Islet precursor cell (in vitro differentiated cells): ENCODE measurements around the gene ZNF561.
A peak's percentile ranks its signal among the peaks of the same experiment; 100 is the strongest.
"Not testable (repeated sequence)": the region's sequence is repeated elsewhere in the genome, so short reads cannot be mapped to it uniquely, and the experiment has no call there.

ENCODE experiments used
- DNase-seq: peaks from one replicate; pipeline ENCODE4 v3.0.0-alpha.2; 2018

ZNF561 gene

DNA sequence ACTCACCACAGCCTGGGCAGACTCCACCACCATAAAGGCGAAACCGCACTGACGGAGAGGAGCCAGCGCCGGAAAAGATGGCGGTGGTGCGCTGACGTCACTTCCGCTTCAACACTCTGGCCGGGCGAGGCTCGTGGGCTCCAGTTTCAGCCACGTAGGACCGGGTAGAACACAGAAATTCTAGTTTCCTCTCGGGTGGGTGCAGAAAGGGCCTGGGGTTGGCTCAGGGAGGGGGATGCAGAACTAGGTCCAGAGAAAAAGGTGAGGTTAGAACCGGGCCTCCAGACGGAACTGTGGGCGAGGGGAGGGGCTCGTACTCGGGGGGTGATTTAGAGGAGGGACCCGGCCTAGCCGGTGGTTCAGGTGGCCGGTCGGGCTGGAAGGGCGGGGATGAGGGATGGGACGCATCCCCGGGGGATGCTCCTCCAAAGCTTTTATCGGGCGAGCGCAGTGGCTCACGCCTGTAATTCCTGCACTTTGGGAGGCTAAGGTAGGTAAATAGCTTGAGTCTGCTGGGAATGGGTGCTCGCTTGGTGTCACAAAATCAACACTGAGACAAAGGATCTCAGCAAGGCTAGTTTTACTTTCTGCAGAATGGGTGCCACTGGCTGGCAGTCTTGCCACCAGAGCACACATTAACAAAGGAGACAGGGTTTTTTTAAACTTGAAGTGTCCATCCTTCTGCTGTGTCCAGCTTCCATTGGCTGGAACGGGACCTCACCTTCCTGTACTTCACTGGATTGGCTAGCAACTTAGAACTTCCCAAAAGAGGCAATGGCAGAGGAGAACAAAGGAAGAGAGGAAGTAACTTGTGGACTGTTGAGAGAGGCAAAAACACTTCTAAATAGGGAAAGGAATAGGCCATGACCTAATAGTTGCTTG, at the start of gene ZNF561:
ZNF561 (minus strand) TSS at position 77 of the 882 bp plus-strand sequence. CDS start 1,776 bp downstream, outside the sequence.
- DNase-seq: peak; percentile 94

DNA sequence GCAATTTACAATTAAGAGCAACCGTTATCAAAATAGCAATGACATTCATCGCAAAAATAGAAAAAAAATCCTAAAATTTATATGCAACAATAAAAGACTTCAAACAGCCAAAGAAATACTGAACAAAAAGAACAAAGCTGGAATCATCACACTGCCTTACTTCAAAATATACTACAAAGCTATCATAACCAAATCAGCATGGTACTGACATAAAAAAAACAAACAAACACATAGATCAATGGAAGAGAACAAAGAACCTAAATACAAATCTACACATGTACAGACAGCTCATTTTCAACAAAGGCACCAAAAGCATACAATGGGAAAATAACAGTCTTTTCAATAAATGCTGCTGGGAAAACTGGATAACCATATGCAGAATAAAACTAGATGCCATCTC, 47.5 kb upstream of the ZNF561 start:
- no peak for DNase-seq

DNA sequence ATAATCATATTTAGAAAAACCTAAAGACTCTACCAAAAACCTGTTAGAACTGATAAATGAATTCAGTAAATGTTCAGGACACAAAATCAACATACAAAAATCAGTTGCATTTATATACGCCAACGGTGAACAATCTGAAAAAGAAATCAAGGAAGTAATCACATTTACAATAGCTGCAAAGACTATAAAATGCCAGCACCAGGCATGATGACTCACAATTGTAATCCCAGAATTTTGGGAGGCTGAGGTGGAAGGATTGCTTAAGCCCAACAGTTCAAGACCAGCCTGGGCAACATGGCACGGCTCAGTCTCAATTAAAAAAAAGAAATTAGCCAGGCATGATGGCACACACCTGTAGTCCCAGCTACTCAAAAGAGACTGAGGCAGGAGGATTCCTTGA, 46.9 kb upstream of the ZNF561 start:
- no peak for DNase-seq

DNA sequence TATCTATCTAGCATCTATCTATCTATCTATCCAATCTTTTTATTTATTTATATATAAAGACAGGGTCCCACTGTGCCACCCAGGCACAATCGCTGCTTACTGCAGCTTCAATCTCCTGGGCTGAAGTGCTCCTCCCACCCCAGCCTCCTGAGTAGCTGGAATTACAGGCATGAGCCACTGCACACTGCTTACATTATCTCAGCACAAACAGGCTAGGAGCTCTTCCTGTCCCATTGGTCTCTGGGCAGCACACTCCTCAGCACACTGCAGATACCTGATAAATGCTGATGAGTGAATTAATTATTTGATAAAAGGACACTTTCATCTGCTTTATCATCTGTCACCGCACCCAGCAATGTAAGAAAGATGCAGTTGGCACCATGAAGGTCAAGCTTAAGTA, 37.7 kb upstream of the ZNF561 start:
- no peak for DNase-seq

DNA sequence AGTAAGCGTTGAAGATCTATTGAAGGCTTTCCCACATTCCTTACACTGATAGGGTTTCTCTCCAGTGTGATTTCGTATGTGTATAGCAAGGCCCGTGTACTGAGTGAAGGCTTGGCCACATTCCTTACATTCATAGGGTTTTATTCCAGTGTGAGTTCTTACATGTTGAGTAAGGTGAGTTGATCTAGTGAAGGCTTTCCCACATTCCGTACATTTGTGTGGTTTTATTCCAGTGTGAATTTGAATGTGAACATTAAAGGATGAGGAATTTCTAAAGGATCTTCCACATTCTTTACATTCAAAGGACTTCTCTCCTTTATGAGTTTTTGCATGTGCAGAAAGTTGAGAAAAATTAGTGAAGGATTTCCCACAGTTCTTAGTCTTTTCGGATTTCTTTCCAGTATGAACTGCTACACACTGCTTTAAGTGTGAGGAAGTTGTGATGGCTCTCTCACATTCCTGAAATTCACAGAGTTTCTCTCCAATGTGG, 32.1 kb upstream of the ZNF561 start:
- not testable (repeated sequence) for DNase-seq

DNA sequence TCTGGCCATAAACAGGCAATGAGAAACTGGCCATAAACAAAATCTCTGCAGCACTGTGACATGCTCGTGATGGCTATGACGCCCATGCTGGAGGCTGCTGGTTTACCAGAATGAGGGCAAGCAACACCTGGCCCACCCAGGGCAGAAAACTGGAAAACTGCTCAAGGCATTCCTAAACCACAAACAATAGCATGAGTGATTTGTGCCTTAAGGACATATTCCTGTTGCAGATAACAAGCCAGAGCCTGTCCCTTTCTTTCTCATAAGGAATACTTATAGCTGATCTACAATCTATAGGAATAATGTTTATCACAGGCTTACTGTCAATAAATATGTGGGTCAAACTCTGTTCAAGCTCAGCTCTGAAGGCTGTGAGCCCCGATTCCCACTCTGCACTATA, 30.4 kb upstream of the ZNF561 start:
- DNase-seq: not testable (repeated sequence)

DNA sequence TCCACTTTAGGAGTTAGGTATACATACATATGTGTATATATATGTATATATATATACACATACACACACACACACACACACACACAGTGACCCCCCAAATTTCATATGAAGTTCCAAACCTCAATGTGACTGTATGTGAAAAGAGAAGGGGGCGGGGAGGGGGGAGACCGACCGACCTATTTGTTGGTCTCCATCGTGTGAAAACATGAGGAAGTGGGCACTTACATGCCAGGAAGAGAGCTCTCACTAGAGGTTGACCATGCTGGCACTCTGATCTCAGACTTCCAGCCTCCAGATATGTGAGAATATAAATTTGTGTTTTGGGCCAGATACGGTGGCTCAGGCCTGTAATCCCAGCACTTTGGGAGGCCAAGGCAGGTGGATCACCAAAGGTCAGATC, 29.3 kb upstream of the ZNF561 start:
- DNase-seq: no peak

DNA sequence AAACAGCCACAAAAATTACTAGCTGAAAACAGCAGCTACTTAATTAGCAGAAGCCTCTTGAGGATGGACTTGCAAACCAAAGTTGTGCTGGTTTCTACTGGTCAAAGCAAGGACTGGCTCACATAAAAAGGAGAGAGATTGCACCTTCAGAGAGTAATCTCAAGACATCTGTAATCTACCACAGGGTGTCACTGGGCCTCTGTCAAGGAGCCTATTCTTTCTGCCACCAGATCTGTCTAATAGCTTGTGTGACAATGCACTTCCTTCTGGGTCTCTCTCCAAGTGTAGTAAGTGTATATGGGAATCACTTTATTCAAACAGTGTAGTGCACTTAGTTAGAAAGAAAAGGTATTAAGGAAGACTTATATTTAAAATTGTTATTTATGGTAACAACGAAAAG, 24.4 kb upstream of the ZNF561 start:
- no peak for DNase-seq

DNA sequence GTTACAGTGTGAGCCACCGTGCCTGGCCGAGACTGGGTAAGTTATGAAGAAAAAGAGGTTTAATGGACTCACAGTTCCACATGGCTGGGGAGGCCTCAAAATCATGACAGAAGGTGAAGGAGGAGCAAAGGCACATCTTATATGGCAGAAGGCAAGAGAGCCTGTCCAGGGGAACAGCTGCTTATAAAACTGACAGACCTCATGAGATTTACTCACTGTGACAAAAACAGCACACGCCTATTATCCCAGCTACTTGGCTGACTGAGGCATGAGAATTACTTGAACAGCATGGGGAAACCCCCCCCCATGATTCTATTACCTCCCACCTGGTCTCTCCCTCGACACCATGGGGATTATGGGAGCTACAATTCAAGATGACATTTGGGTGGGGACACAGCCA, 23.4 kb upstream of the ZNF561 start:
- no peak for DNase-seq

DNA sequence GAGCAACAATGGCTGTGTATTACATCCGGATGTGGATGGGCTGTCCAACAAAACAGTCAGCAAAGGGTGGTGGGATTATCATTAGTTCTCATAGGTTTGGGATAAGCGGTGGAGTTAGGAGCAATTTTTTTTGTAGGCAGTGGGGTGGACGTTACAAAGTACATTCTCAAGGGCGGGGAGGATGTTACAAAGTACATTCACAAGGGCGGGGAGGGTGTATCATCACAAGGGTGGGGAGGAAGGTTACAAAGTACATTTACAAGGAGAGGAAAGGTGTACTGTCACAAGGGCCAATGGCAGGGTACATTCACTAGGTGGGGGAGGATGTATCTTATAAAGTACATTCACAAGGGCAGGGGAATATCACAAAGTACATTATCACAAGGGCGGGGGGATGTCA, 20.8 kb upstream of the ZNF561 start:
- no peak for DNase-seq

DNA sequence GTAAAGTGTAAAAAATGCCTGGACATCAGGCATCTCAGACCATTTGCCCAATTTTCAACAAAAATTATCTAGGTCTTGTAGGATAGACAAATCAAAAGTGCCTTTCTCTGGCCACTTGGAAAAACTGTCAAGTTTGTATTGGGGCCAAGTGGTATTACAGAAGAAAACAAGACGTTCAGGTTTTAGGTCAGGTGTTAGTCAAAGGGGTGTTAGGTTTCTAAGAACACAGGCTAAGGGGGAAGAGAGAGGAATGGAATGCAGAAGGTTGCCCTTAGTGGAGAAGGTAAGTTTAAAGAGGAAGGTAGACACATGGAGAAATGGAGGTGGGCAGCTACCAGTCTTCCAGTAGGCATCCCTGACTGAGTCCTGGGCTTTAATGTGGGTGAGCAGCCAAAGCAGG, 19.9 kb upstream of the ZNF561 start:
- no peak for DNase-seq

DNA sequence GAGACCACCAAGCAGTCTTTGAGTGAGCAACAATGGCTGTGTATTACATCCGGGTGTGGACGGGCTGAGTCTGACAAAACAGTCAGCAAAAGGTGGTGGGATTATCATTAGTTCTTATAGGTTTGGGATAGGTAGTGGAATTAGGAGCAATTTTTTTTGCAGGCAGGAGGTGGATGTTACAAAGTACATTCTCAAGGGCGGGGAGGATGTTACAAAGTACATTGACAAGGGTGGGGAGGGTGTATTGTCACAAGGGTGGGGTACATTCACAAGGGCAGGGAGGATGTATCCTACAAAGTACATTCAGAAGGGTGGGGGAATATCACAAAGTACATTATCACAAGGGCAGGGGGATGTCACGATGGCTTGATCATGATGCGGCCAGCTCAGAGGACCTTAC, 15.0 kb upstream of the ZNF561 start:
- no peak for DNase-seq

DNA sequence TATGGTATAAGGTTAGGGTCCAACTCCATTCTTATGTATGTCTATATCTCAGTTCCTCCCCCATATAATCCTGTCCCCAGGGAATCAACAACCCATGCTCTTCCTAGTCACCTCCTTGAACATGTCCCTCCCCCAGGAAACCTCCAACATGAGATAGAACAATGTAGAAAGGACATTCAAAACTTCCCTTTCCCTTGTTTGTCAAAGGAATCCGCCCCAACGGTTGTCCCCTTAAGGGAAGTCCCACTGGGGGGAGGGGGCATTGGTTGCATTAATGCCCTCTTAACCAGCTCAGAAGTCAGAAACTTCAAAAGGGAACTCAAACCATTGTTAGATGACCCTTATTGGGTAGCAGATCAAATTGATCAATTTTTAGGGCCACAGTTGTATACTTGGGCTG, 6.8 kb upstream of the ZNF561 start:
- DNase-seq: no peak

DNA sequence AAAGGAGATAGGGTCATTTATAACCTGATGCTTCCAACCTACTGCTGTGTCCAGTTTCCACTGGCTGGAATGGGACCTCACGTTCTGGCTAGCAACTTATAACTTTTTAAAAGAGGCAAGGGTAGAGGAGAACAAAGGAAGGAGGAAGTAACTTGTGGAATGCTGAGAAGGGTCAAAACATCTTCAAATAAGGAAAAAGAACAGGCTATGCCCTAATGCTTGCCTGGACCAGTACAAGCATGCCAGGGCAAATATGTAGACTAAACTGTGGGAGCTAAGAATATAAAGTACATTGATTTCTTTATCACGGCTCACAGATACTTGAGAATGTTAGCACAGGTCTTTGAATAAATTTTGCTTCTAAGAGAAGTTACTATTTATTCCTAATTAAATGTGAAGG, 1.5 kb upstream of the ZNF561 start:
- DNase-seq: no peak

DNA sequence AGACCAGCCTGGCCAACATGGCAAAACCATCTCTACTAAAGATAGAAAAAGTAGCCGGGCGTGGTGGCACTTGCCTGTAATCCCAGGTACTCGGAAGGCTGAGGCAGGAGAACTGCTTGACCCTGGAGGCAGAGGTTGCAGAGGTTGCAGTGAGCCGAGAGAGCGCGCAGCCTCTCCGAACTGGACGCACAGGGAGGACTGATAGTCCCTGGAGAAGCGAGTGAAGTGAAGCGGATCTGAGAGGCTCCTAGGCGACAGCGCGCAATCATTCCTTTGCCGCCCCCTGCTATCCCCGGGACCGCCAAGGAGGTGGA, 233 bp downstream of the ZNF561 start:
- no peak for DNase-seq

DNA sequence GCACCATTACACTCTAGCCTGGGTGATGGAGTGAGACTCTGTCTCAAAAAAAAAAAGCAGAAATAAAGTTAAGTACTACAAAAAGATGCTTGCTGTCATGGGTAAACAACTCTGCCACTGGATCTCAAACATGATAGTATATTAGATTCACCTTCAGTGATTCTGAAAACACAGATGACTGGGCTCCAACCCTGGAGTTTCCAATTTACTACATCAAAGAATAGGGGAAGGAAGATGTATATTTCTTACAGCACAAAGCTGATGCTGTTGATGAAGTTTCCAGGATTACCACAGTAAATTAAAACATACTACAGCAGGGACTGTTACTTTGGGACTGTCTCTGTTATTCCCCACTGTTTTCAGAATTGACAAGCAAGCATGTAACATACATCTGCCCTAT, 5.2 kb downstream of the ZNF561 start:
- DNase-seq: no peak

DNA sequence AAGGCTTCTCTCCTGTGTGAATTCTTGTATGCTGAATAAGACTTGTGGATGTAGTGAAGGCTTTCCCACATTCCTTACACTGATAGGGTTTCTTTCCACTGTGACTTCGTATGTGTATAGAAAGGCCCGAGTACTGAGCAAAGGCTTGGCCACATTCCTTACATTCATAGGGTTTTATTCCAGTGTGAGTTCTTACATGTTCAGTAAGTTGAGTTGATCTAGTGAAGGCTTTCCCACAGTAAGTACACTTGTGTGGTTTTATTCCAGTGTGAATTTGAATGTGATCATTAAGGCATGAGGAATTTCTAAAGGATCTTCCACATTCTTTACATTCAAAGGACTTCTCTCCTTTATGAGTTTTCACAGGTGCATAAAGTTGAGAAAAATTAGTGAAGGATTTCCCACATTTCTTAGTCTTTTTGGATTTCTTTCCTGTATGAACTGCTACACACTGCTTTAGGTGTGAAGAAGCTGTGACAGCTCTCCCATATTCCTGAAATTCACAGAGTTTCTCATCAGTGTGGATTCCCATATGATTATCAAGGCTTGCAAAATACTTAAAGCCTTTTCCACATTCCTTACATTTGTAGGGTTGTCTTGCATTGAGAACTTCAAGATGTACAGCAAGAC, 10.4 kb downstream of the ZNF561 start:
- DNase-seq: no peak

DNA sequence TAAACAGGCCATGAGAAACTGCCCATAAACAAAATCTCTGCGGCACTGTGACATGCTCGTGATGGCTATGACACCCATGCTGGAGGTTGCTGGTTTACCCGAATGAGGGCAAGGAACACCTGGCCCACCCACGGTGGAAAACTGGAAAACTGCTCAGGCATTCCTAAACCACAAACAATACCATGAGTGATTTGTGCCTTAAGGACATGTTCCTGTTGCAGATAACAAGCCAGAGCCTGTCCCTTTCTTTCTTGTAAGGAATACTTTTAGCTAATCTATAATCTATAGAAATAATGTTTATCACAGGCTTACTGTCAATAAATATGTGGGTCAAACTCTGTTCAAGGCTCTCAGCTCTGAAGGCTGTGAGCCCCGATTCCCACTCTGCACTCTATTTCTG, 12.1 kb downstream of the ZNF561 start:
- DNase-seq: no peak

DNA sequence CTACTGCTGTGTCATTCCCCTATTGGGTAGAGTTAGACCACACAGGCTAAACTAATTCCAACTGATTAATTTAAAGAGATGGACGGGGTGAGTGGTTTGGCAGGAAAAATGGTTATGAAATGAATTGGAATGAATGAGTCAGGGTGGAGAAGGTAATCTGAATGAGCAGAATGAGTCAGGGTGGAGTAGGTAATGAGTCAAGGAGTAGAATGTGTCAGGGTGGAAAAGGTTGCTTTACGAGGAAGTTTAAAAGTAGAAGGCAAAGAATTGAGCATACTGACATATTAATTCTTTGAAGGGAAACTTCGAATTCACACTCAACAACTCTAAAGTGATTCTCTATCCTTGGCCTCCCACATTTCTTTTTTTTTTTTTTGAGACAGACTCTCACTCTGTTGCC, 24.0 kb downstream of the ZNF561 start:
- DNase-seq: no peak

DNA sequence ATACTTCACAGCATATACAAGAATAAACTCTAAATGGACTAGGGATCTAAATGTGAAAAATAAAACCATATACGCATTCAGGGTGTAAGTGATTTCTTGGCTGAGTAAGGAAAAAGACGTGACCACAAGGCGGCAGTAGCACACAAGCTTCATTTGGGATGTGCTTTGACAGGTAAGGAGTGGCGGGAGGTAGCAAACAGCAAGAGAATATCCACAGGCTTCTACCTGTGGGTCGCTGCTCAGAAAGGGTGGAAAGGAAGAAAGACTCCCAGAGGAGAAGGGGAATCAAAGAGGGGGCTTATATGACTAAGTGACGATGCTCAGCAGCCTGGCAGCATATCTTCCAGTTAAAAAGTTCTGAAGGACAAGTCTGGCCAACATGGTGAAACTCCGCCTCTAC, 34.3 kb downstream of the ZNF561 start:
- peak; percentile 83 for DNase-seq

DNA sequence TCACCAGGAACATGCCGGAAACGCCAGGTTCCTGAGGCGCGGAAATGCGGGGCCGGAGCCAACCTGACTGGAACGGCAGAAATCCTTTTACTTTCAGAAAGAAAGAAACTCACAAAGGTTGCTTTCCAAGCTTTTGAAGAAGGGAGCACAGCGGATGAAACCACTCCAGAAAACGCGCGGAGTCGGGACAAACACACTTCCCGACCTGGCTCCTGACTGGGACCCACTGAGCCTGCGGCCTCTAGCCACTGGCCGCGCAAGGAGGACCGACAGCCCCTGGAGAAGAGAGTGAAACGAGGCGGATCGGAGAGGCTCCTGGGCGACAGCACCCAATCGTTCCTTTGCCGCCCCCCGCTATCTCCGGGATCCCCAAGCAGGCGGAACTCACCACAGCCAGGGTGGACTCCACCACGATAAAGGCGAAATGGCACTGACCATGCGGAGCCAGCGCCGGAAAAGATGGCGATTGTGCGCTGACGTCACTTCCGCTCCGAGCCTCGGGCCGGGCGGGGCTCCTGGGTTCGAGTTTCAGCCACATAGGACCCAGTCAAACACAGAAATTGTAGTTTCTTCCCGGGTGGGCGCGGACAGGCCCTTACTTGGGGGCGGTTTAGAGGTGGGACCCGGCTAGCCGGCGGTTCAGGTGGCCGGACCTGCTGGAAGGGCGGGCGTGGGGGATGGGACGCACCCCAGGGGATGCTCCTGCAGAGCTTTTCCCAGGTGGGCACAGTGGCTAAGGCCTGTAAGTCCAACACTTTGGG, 36.8 kb downstream of the ZNF561 start, which contains the start of gene ZNF121:
ZNF121 (minus strand) TSS at position 432 of the 761 bp plus-strand sequence. CDS start 16,407 bp downstream, outside the sequence.
- DNase-seq: peak; percentile 91

DNA sequence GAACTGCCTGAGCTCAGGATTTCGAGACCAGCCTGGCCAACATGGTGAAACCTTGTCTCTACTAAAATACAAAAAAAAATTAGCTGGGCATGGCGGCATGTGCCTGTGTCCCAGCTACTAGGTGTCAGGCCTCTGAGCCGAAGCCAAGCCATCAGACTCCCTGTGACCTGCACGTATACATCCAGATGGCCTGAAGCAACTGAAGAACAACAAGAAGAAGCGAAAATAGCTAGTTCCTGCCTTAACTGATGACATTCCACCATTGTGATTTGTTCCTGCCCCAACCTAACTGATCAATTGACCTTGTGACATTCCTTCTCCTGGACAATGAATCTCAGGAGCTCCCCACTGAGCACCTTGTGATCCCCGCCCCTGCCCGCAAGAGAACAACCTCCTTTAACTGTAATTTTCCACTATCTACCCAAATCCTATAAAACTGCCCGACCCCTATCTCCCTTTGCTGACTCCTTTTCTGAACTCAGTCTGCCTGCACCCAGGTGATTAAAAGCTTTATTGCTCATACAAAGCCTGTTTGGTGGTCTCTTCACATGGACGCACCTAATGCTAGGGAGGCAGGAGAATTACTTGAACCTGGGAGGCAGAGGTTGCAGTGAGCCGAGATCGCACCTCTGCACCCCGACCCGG, 38.8 kb downstream of the ZNF561 start:
- DNase-seq: not testable (repeated sequence)

DNA sequence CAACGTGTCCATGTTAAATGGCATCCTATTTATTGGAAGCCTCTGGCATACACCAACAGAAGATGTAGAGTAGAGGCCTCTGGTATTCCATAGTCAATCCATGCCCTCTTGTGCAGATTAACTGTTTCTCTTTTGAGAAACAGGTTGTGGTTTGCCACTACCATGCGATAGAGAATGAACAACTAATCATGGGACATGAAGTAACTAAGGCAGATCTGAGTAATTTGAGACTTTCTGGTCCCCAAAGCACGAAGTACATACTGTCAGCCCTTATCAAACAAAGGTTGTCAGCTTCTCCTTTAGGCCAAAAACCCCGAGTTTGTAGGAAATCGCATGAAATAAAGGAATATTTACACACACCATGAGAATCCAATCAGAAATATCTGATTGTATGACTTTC, 40.3 kb downstream of the ZNF561 start:
- no peak for DNase-seq
